NCI-H2029 (cell line): Measurements from ENCODE around the gene RBM33.
"Not testable (repeated sequence)": the region's sequence is repeated elsewhere in the genome, so short reads cannot be mapped to it uniquely, and the experiment has no call there.

ENCODE experiments used
- DNase-seq: peaks from one replicate; lab custom pipeline; 2025; lab: John Stamatoyannopoulos, UW

The RBM33 gene

GRCh38 chr7:155665079-155665956, 20.9 kb downstream of the RBM33 start:
- no peak for DNase-seq

GRCh38 chr7:155665957-155666287, 21.5 kb downstream of the RBM33 start:
- no peak for DNase-seq

- DNase-seq = no peak
These were observed 22.9 kb downstream of the RBM33 start for GRCh38 chr7:155667241-155667829.

- peak; percentile 44 for DNase-seq
These were observed 25.4 kb downstream of the RBM33 start for GRCh38 chr7:155669717-155670505.

GRCh38 chr7:155670521-155670920, 26.1 kb downstream of the RBM33 start:
- DNase-seq = peak; percentile 60

DNA sequence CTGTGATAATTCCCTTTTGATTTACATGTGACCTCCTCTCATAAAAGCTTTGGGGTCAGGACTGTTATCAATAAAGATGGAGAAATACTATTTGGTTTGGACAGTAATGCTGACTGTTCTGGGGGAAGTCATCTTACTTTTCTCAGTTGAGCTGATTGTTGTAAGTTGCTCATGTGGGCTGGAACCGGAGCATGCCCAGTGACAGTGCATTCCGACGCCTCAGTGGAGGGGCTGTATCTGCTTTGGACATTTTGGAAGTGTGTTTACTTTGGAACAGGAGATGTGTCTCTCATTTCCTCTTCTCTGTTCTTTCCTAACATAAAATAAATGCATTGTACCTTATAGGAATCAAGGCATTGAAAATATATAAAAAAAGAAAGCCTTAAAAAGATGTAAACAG, 30.1 kb downstream of the RBM33 start:
- DNase-seq = no peak

DNA sequence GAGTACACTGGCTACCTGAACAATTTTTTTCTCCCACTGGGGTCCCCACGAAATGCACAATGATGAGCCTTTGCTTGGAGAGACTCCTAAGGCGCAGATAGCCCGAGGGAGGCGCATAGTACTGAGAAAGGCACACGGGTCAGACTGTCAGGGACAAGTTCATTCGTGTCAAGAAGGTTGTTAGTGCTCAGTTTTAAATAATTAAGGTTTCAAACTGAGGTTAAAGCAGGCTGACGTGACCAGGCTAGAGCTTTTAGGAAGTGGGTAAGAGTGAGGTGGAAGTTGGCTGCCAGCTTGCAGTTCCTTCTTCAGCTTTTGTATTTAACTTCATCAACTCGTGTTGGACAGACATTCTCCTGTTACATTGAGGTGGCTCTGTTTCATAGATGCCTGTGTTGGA, 31.6 kb downstream of the RBM33 start:
- DNase-seq = no peak

DNA sequence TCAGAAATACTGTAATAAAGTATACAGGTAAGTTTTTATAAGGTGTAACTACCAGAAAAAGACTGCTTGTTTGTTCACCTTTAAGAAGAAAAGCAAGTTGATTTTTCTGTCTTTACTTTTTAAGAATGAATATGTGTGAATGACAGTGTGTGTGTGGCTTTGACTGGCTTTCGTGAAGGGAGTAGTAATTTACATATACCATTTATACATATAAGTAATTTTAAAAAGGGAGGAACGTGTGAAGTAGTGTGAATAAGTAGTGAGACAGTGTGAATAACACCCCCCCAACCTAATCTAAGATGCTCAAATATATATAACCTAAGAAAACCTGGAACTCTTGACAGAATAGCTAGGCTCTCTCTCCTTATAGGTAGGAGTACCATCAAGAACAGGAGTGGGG, 33.2 kb downstream of the RBM33 start:
- DNase-seq = no peak

DNA sequence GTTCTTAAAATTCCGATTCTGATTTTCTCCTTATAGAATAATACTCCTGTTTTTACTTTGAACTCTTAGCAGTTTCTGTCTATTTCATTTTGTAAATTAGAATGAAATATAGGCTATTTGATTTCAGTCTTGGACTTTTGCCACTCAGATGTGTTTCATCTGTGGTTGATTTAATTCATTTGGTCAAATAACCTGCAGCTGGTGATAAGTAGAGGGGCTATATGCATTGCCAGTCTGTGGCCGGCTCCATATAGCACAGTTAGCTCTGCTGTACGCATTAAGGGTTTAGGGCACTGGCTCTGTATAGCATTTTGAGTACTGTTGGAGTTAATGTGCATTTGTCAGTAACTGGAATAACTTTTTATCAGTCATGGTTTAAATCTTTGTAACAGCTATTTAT, 35.7 kb downstream of the RBM33 start:
- DNase-seq = no peak

GRCh38 chr7:155680864-155681263, 36.4 kb downstream of the RBM33 start:
- no peak for DNase-seq

GRCh38 chr7:155681663-155682062, 37.2 kb downstream of the RBM33 start:
- DNase-seq = no peak

- no peak for DNase-seq
These were observed 38.0 kb downstream of the RBM33 start for GRCh38 chr7:155682484-155682883.

DNA sequence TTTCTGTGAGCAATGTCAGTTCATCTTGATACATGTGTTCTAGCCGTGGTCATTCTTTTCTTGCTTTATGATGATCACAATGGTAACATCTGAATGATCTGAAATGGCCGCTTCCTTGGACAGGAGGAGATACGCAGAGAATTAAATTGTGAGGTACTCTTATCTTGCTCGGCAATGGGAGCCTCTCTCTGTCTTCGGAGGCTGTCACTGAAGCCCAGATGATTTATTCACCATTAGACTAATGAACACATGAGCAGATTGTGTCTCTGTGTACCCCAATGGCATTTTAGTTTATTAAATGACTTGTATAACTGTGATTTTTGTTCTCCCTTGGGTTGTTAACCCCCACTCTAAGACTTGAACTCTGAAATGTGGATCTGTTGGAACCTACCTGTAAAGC, 38.6 kb downstream of the RBM33 start:
- DNase-seq = no peak

DNA sequence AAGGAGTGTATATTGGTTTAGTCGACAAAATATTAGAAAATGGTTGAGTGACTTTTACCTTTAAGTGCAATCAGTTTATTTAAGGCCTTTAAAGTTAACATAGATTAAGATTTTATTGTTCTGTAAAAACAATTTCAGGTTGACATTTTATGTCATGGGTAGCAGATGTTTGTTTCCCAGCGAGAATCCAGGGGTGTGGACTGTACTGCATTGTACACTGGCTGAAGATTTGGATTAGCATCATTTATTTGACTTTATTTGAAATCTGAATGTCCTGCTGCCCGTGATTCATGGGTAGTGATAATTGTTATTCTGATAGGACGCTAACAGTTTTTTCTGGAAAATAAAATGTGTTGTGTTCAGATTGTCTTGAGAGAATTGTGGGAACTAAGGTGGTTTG, 39.3 kb downstream of the RBM33 start:
- DNase-seq = no peak

DNA sequence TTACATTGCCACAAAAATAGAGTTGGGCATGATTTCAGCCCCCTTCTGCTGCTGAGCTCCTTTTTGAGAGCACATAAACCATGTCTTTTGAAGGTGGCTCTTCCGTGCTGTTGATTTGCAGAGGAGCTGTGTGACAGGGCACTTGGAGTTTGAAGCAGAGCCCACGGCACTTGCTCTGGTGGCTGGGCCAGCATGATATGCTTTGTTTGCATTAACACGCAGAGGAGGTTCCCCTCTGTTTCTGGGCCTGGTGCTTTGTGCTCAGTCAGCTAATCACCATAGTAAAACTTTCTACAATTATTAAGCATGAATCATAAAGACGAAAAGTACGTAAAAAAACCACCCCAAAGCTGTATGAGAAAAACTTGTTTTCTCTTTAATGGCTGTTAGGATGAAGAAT, 40.1 kb downstream of the RBM33 start:
- no peak for DNase-seq

- no peak for DNase-seq
These were observed 40.8 kb downstream of the RBM33 start for GRCh38 chr7:155685070-155685790.

- DNase-seq = no peak
These were observed 41.3 kb downstream of the RBM33 start for GRCh38 chr7:155685791-155686160.

DNA sequence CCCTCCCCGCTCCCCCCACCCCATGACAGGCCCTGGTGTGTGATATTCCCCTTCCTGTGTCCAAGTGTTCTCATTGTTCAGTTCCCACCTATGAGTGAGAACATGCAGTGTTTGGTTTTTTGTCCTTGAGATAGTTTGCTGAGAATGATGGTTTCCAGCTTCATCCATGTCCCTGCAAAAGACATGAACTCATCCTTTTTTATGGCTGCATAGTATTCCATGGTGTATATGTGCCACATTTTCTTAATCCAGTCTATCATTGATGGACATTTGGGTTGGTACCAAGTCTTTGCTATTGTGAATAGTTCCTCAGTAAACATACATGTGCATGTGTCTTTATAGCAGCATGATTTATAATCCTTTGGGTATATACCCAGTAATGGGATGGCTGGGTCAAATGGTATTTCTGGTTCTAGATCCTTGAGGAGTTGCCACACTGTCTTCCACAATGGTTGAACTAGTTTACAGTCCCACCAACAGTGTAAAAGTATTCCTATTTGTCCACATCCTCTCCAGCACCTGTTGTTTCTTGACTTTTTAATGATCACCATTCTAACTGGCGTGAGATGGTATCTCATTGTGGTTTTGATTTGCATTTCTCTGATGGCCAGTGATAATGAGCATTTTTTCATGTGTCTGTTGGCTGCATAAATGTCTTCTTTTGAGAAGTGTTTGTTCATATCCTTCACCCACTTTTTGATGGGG, 42.3 kb downstream of the RBM33 start:
- DNase-seq = not testable (repeated sequence)

- not testable (repeated sequence) for DNase-seq
These were observed 43.8 kb downstream of the RBM33 start for GRCh38 chr7:155688237-155688636.

- not testable (repeated sequence) for DNase-seq
These were observed 46.2 kb downstream of the RBM33 start for GRCh38 chr7:155690655-155691054.

- no peak for DNase-seq
These were observed 47.9 kb downstream of the RBM33 start for GRCh38 chr7:155692317-155692716.

GRCh38 chr7:155693826-155694225, 49.4 kb downstream of the RBM33 start:
- DNase-seq = no peak
